Astrocyte (in vitro differentiated cells and primary cell): ENCODE results near the gene GIGYF2.

ENCODE experiments used
- CTCF ChIP-seq: IDR thresholded peaks from 2 replicates; pipeline ENCODE4 v1.5.1; 2011; ENCODE audit warnings: low read depth, mild to moderate bottlenecking, inconsistent platforms, low read length, moderate library complexity; ENCODE audit not compliant: insufficient read depth
- EZH2 ChIP-seq: IDR thresholded peaks from 2 replicates; pipeline ENCODE4 v1.6.1; 2012; ENCODE audit warnings: mild to moderate bottlenecking, low read length, inconsistent platforms; ENCODE audit not compliant: insufficient read depth

DNA sequence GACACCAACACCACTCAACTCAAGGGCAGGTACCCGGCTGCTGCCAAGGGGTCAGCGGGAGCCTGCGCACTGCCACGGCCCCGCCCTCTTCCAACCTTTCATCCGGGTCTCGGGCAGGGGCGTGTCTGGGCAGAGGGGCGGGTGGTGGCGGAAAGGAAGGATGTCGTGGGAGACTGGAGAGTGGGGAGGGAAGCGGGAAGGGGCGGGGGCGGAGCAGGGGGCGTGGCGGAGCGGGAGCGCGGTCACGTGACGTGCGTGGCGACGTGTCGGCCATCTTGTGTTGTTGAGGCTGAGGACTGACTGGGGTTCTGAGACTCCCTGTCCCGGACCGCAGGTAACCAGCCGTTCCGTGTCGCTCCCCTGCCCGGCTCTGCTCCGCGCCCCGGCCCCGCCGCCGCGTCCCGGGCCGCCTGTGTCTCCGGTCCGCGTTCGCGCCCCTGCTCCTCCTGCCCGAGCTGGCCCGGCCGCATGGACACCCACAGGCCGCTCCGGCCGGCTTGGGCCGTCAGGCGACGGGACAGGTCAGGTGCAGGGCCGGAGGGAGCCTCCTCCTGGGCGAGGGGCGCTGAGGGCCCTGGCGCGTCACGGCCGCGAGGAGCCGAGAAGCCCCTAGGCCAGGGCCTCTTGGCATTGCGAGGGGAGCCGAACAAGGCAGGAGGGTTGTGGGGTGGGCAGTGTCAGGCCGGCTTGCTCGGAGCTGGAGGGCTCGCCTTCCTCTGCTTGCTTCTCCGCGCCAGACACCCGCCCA is at the start of gene GIGYF2:
- no peak for TF ChIP-seq CTCF
- TF ChIP-seq EZH2: no peak
